Spleen (tissue), 7 donors: ENCODE data around the gene METTL13.

Experiments
- POLR2A ChIP-seq, 3 donors: fragments of 450-650 bp; IDR thresholded peaks; one replicate each; pipeline ENCODE4 v1.5.1; 2017; ENCODE audit warnings: antibody characterized with exemption in 3 of 3, mild to moderate bottlenecking in 1 of 3
- TF ChIP-seq, protein P1 (sequence below), 11 experiments: fragments of 200-600 bp in 7 of 11; fragments of 450-650 bp in 4 of 11; sonication (generic) in 4 of 11; IDR thresholded peaks in 8 of 11; conservative IDR thresholded peaks in 3 of 11; 1 replicate in 7 of 11; 2 replicates in 4 of 11; pipeline versions ENCODE4 v1.4.0 to v1.8.0; 2016 to 2021; ENCODE audit warnings: antibody characterized with exemption in 11 of 11, inconsistent platforms in 4 of 11, mild to moderate bottlenecking in 1 of 11
- donor health status: DM: no; HTN: no; CAD: no; lungs with moderate emphysema.
- donor health status: DM: no; HTN: no; CAD: no.
- donor health status: DM: no; HTN: no; CAD: no.

DNA sequence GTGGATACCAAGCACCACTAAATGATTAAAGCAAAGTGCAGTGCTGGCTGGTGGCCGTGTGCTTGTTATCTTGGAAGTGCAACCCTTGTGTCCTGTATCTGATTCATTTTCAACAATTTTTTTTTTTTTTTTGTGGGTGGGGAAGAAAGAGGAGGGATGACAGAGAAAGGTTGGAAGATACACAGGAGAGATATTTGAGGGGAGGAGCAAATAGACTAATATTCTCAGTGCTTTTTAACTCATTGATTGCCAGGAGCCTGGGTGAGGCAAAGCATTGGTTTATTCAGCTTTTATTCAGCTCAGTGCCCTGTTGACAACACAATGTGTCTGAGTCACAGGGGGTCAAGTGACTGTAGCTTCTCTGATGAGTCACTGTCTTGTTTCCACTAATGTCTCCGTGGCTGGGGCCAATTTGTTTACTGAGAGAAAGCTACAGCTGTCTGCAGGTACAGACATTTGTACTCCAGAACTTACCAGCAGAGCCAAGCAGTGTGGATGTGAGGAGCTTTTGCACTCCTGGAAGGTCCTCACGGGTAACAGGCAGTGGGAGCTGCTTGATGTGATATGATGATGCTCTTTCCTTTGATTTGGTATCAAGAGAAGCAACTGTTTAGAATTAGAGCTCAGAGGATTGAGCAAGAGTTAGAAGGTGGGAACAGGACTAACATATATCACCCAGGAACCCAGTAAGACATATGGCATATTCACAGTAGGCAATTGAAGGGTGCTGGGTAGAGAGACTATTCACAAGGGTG is 36.2 kb downstream of the METTL13 start:
- TF ChIP-seq, protein P1, sequence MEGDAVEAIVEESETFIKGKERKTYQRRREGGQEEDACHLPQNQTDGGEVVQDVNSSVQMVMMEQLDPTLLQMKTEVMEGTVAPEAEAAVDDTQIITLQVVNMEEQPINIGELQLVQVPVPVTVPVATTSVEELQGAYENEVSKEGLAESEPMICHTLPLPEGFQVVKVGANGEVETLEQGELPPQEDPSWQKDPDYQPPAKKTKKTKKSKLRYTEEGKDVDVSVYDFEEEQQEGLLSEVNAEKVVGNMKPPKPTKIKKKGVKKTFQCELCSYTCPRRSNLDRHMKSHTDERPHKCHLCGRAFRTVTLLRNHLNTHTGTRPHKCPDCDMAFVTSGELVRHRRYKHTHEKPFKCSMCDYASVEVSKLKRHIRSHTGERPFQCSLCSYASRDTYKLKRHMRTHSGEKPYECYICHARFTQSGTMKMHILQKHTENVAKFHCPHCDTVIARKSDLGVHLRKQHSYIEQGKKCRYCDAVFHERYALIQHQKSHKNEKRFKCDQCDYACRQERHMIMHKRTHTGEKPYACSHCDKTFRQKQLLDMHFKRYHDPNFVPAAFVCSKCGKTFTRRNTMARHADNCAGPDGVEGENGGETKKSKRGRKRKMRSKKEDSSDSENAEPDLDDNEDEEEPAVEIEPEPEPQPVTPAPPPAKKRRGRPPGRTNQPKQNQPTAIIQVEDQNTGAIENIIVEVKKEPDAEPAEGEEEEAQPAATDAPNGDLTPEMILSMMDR (IDR thresholded peaks at IDR 0.05 in 8 of 11, conservative IDR thresholded peaks at IDR 0.05 in 3 of 11), result no peak
- TF ChIP-seq POLR2A (IDR thresholded peaks at IDR 0.05), result no peak
